ENCODE data around the gene TP73. TPM values are rescaled to one million over a fixed set of nuclear protein-coding genes. Genes with fewer than 3 reads are reported as not detected.

The TP73 gene
- total RNA-seq, 1 experiment from 2014 or later = 19.2 TPM

GRCh38 chr1:3608154-3608553 lies 44.2 kb upstream of the TP73 start:
- H2AFZ ChIP-seq (ENCODE audit: low read depth, low read length, poor library complexity, severe bottlenecking) = no peak overlapping the region
- POLR2A ChIA-PET = no interaction called here
- H3K36me3 ChIP-seq (ENCODE audit: control insufficient read depth in 1 of 2, insufficient read depth in 2 of 2, low read length in 2 of 2) = no peaks in the 10 kb centered on the region
- no peak overlapping the region for H3K4me3 ChIP-seq (replicated peaks in 1 of 2; ENCODE audit: low read depth in 1 of 2, low read length in 2 of 2)
- CTCF ChIA-PET = interaction anchor here (1.3 kb wide), 2 partner anchors 11 to 155 kb away, joined by 5 to 6 read pairs; no protein-coding TSS in a partner anchor
- no peaks in the 10 kb centered on the region for H3K9me2 ChIP-seq (ENCODE audit: insufficient read depth)
- H3K4me2 ChIP-seq (ENCODE audit: low read length) = no peak overlapping the region
- DNase-seq (ENCODE audit: low read depth, low spot score) (no peak), ATAC-seq (no peak)
- peaks cover 18 to 42% of the 10 kb centered on the region in 2 experiments for H3K4me1 ChIP-seq (ENCODE audit: control insufficient read depth in 1 of 2, insufficient read depth in 2 of 2, low read length in 2 of 2)
- no peaks in the 10 kb centered on the region for H4K20me1 ChIP-seq (ENCODE audit: insufficient read depth)
- RAD21 ChIA-PET (ENCODE audit: low non-redundant PET in 1 of 2, low total read pairs in 2 of 2, uncharacterized antibody in 2 of 2, unreplicated experiment in 2 of 2) = no interaction called here
- intact Hi-C loops (cut with micrococcal nuclease) = loop anchor here (10.0 kb wide), 1 partner anchor 1023 kb away; the partner anchor contains the start of gene PRXL2B
- H3K9ac ChIP-seq (ENCODE audit: low read length) = no peak overlapping the region
- TF ChIP-seq REST (IDR thresholded peaks at IDR 0.05; ENCODE audit: low read depth) (no peak), MAX (IDR thresholded peaks at IDR 0.05) (no peak), SIN3A (IDR thresholded peaks at IDR 0.05; ENCODE audit: low read depth) (no peak), YY1 (IDR thresholded peaks at IDR 0.05; ENCODE audit: extremely low read depth, insufficient replicate concordance, low read depth, low read length) (no peak), EZH2phosphoT487 (IDR thresholded peaks at IDR 0.05; ENCODE audit: borderline replicate concordance) (no peak), SRF (IDR thresholded peaks at IDR 0.05; ENCODE audit: low read depth) (no peak), POLR2A (IDR thresholded peaks at IDR 0.05; ENCODE audit: borderline replicate concordance, extremely low read depth, insufficient read depth, insufficient read length) (no peak)
- TF ChIP-seq, protein P1, sequence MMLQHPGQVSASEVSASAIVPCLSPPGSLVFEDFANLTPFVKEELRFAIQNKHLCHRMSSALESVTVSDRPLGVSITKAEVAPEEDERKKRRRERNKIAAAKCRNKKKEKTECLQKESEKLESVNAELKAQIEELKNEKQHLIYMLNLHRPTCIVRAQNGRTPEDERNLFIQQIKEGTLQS (IDR thresholded peaks at IDR 0.05) = no peak
- no peaks in the 10 kb centered on the region for H3K9me3 ChIP-seq (ENCODE audit: control insufficient read depth in 1 of 2, insufficient read depth in 1 of 2, low read depth in 1 of 2, low read length in 2 of 2)
- H3K27ac ChIP-seq (ENCODE audit: low read depth, low read length) = no peak overlapping the region
- H3K79me2 ChIP-seq (ENCODE audit: insufficient read depth, low read length) = no peaks in the 10 kb centered on the region
- H3K27me3 ChIP-seq (ENCODE audit: insufficient read depth, low read length) = no peaks in the 10 kb centered on the region
- no TSS peak for BruUV-seq (replicated peaks)
